22Rv1 (cell line): ENCODE data around the gene LRRC42.

Experiments
- CTCF ChIP-seq: fragments of 450-650 bp; IDR thresholded peaks from 2 replicates; pipeline ENCODE4 v1.5.1; 2017; ENCODE audit warnings: mild to moderate bottlenecking
- ZFX ChIP-seq: fragments of 450-650 bp; IDR thresholded peaks from 2 replicates; pipeline ENCODE4 v1.6.1; 2017; ENCODE audit warnings: antibody characterized with exemption, borderline replicate concordance

GRCh38 chr1:53905509-53905908, 40.6 kb upstream of the LRRC42 start:
- TF ChIP-seq CTCF (no peak), ZFX (no peak)
